H9 (cell line): ENCODE measurements around the gene LNP1. TPM values are rescaled to one million over a fixed set of nuclear protein-coding genes. Genes with fewer than 3 reads are reported as not detected.

Experiments used
- DNase-seq: peaks from one replicate; pipeline ENCODE4 v3.0.0-alpha.2; 2017
- H2AFZ ChIP-seq: one replicate; pipeline ENCODE4 v1.6.1; 2013; ENCODE audit warnings: mild to moderate bottlenecking, low read length, control low read depth, moderate library complexity
- H2AK5ac ChIP-seq: 2 replicates; pipeline ENCODE4 v1.6.1; 2013; ENCODE audit warnings: low read length, control low read depth, mixed read lengths; ENCODE audit not compliant: insufficient read length
- H2BK120ac ChIP-seq: one replicate; pipeline ENCODE4 v1.6.1; 2013; ENCODE audit warnings: low read depth, mild to moderate bottlenecking, low read length, control low read depth, inconsistent platforms; ENCODE audit not compliant: poor library complexity, severe bottlenecking
- H2BK12ac ChIP-seq: 2 replicates; pipeline ENCODE4 v1.6.1; 2013; ENCODE audit warnings: low read length, control low read depth, mixed read lengths, low read depth; ENCODE audit not compliant: insufficient read length
- H2BK15ac ChIP-seq: 2 replicates; pipeline ENCODE4 v1.6.1; 2013; ENCODE audit warnings: low read depth, low read length, control low read depth
- H2BK20ac ChIP-seq: one replicate; pipeline ENCODE4 v1.6.1; 2013; ENCODE audit warnings: low read depth, mild to moderate bottlenecking, low read length, control low read depth, inconsistent platforms; ENCODE audit not compliant: poor library complexity, severe bottlenecking
- H2BK5ac ChIP-seq: 2 replicates; pipeline ENCODE4 v1.6.1; 2013; ENCODE audit warnings: low read length, control low read depth, mixed read lengths; ENCODE audit not compliant: insufficient read length
- H3K14ac ChIP-seq: 2 replicates; pipeline ENCODE4 v1.6.1; 2013; ENCODE audit warnings: low read length, control low read depth; ENCODE audit not compliant: insufficient read depth
- H3K18ac ChIP-seq: 2 replicates; pipeline ENCODE4 v1.6.1; 2013; ENCODE audit warnings: low read depth, mild to moderate bottlenecking, mixed read lengths, low read length, control low read depth; ENCODE audit not compliant: insufficient read length
- H3K23ac ChIP-seq: 2 replicates; pipeline ENCODE4 v1.6.1; 2013; ENCODE audit warnings: low read length, control low read depth, mixed read lengths, low read depth; ENCODE audit not compliant: insufficient read length
- H3K23me2 ChIP-seq: 2 replicates; pipeline ENCODE4 v1.6.1; 2013; ENCODE audit warnings: low read depth, mild to moderate bottlenecking, mixed read lengths, low read length, control low read depth; ENCODE audit not compliant: insufficient read length, poor library complexity, severe bottlenecking
- H3K27ac ChIP-seq: 2 replicates; pipeline ENCODE4 v1.5.1; 2013; ENCODE audit warnings: low read length, control low read depth, mixed read lengths, low read depth; ENCODE audit not compliant: insufficient read length
- H3K27me3 ChIP-seq: 2 replicates; pipeline ENCODE4 v1.6.1; 2013; ENCODE audit warnings: low read length, control low read depth, inconsistent platforms; ENCODE audit not compliant: insufficient read depth
- H3K4ac ChIP-seq: 2 replicates; pipeline ENCODE4 v1.6.1; 2013; ENCODE audit warnings: low read depth, mild to moderate bottlenecking, control low read depth, inconsistent platforms, low read length, moderate library complexity
- H3K4me1 ChIP-seq: 2 replicates; pipeline ENCODE4 v1.6.1; 2013; ENCODE audit warnings: low read length, control low read depth, inconsistent platforms; ENCODE audit not compliant: insufficient read depth
- H3K4me2 ChIP-seq: 2 replicates; pipeline ENCODE4 v1.6.1; 2013; ENCODE audit warnings: low read length, control low read depth, mixed read lengths; ENCODE audit not compliant: insufficient read length, insufficient read depth
- H3K56ac ChIP-seq: 2 replicates; pipeline ENCODE4 v1.6.1; 2013; ENCODE audit warnings: low read depth, mild to moderate bottlenecking, mixed read lengths, low read length, control low read depth; ENCODE audit not compliant: insufficient read length
- H3K79me1 ChIP-seq: 2 replicates; pipeline ENCODE4 v1.6.1; 2013; ENCODE audit warnings: low read depth, mild to moderate bottlenecking, moderate library complexity, low read length, control low read depth, inconsistent platforms; ENCODE audit not compliant: insufficient read depth, poor library complexity, severe bottlenecking
- H3K79me2 ChIP-seq: 2 replicates; pipeline ENCODE4 v1.6.1; 2013; ENCODE audit warnings: low read length, control low read depth, inconsistent platforms; ENCODE audit not compliant: insufficient read depth
- H3K9ac ChIP-seq: 2 replicates; pipeline ENCODE4 v1.6.1; 2013; ENCODE audit warnings: low read length, control low read depth, mixed read lengths; ENCODE audit not compliant: insufficient read length; ENCODE audit errors: extremely low read depth
- H3K9me3 ChIP-seq: one replicate; pipeline ENCODE4 v1.6.1; 2013; ENCODE audit warnings: low read depth, low read length, inconsistent platforms; ENCODE audit not compliant: control insufficient read depth
- H3T11ph ChIP-seq: one replicate; pipeline ENCODE4 v1.6.1; 2013; ENCODE audit warnings: mild to moderate bottlenecking, low read length, control low read depth, inconsistent platforms
- H4K20me1 ChIP-seq: one replicate; pipeline ENCODE4 v1.6.1; 2013; ENCODE audit not compliant: control insufficient read depth, insufficient read length, insufficient read depth
- H4K5ac ChIP-seq: 2 replicates; pipeline ENCODE4 v1.6.1; 2013; ENCODE audit warnings: low read depth, mild to moderate bottlenecking, mixed read lengths, low read length, control low read depth; ENCODE audit not compliant: insufficient read length
- H4K8ac ChIP-seq: replicated peaks from 2 replicates; pipeline ENCODE4 v1.6.1; 2013; ENCODE audit warnings: low read length, control low read depth, mixed read lengths, low read depth; ENCODE audit not compliant: insufficient read length
- H4K91ac ChIP-seq: 2 replicates; pipeline ENCODE4 v1.6.1; 2013; ENCODE audit warnings: low read depth, mild to moderate bottlenecking, moderate library complexity, mixed read lengths, low read length, control low read depth; ENCODE audit not compliant: insufficient read length
- H3K27ac Mint-ChIP-seq, 3 experiments: 2 replicates in 2 of 3; 3 replicates in 1 of 3; pipeline ENCODE4 v1.8.0; 2020 to 2021; ENCODE audit warnings: mixed read lengths in 3 of 3, mild to moderate bottlenecking in 1 of 3, moderate library complexity in 1 of 3
- H3K27me3 Mint-ChIP-seq: 2 replicates; pipeline ENCODE4 v1.8.0; 2021; ENCODE audit warnings: low read depth, mild to moderate bottlenecking, moderate library complexity, mixed read lengths
- H3K36me3 Mint-ChIP-seq, 3 experiments: 2 replicates in 2 of 3; 3 replicates in 1 of 3; pipeline ENCODE4 v1.8.0; 2020 to 2021; ENCODE audit warnings: low read depth in 3 of 3, mixed read lengths in 3 of 3; ENCODE audit not compliant: insufficient read depth in 1 of 3
- H3K4me1 Mint-ChIP-seq, 2 experiments: 2 replicates each; pipeline ENCODE4 v1.8.0; 2020; ENCODE audit warnings: mixed read lengths in 2 of 2
- H3K4me3 Mint-ChIP-seq, 2 experiments: 2 replicates in 1 of 2; 3 replicates in 1 of 2; pipeline ENCODE4 v1.8.0; 2020 to 2021; ENCODE audit warnings: mild to moderate bottlenecking in 2 of 2, mixed read lengths in 2 of 2, moderate library complexity in 1 of 2
- H3K9me3 Mint-ChIP-seq, 2 experiments: 2 replicates in 1 of 2; 3 replicates in 1 of 2; pipeline ENCODE4 v1.8.0; 2020; ENCODE audit warnings: mild to moderate bottlenecking in 2 of 2, mixed read lengths in 2 of 2, moderate library complexity in 1 of 2
- WGBS: extraction: QIAGEN DNeasy Blood & Tissue Kit; methylation state at CpG from one replicate; pipeline ENCODE4 v1.1.7; 2013; ENCODE audit warnings: missing lambda C conversion rate, low lambda C conversion rate, mixed read lengths; ENCODE audit not compliant: insufficient read length; ENCODE audit errors: extremely low coverage; 5-methylcytosine and 5-hydroxymethylcytosine counted together
- total RNA-seq: library from RNA; stranded (reverse); gene quantifications from 2 replicates; pipeline ENCODE4 v1.2.1, GENCODE V29; 2021
- TF ChIP-seq, protein P1 (sequence below): fragments of 200-600 bp; sonication (generic); conservative IDR thresholded peaks from 3 replicates; pipeline ENCODE4 v1.8.0; 2021; ENCODE audit warnings: antibody characterized with exemption, mild to moderate bottlenecking

The LNP1 gene
- total RNA-seq, 1 experiment from 2014 or later = 4.1 TPM

DNA sequence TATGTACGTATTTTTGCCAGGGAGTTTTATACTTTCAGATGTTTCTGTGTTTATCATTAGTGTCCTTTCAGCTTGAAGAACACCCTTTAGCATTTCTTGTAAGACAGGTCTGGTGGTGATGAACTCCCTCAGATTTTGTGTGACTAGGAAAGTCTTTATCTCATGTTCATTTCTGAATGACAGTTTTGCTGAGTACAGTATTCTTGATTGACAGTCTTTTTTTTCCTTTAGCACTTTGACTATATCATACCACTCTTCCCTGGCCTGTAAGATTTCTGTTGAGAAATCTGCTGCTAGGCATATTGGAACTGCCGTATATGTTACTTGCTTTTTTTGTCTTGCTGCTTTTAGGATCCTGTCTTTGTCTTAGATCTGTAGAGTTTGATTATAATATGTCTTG is 5.8 kb downstream of the LNP1 start:
- no peak overlapping the region for H3K27ac Mint-ChIP-seq
- TF ChIP-seq, protein P1, sequence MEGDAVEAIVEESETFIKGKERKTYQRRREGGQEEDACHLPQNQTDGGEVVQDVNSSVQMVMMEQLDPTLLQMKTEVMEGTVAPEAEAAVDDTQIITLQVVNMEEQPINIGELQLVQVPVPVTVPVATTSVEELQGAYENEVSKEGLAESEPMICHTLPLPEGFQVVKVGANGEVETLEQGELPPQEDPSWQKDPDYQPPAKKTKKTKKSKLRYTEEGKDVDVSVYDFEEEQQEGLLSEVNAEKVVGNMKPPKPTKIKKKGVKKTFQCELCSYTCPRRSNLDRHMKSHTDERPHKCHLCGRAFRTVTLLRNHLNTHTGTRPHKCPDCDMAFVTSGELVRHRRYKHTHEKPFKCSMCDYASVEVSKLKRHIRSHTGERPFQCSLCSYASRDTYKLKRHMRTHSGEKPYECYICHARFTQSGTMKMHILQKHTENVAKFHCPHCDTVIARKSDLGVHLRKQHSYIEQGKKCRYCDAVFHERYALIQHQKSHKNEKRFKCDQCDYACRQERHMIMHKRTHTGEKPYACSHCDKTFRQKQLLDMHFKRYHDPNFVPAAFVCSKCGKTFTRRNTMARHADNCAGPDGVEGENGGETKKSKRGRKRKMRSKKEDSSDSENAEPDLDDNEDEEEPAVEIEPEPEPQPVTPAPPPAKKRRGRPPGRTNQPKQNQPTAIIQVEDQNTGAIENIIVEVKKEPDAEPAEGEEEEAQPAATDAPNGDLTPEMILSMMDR = no peak
- H3K9me3 ChIP-seq = no peaks in the 10 kb centered on the region
- H3K4me1 ChIP-seq = no peaks in the 10 kb centered on the region
- no peak overlapping the region for H3K56ac ChIP-seq
- peaks cover 2% of the 10 kb centered on the region for H3K79me1 ChIP-seq
- H3K9ac ChIP-seq = no peak overlapping the region
- no peak overlapping the region for H2AK5ac ChIP-seq
- no peak overlapping the region for H2AFZ ChIP-seq
- no peaks in the 10 kb centered on the region for H3K27me3 Mint-ChIP-seq
- WGBS = no CpG with 5 or more reads among the region's 2 CpGs
- no peak overlapping the region for H2BK120ac ChIP-seq
- H4K20me1 ChIP-seq = no peaks in the 10 kb centered on the region
- H3K23me2 ChIP-seq = no peaks in the 10 kb centered on the region
- H3K4me1 Mint-ChIP-seq = peaks cover 25% of the 10 kb centered on the region in 2 experiments
- H2BK5ac ChIP-seq = no peak overlapping the region
- H2BK20ac ChIP-seq = no peak overlapping the region
- no peak for DNase-seq
- H3K79me2 ChIP-seq = peaks cover 2% of the 10 kb centered on the region; the same call in 1 of the 2 replicates
- peaks cover 10 to 46% (median 31%) of the 10 kb centered on the region in 3 experiments for H3K36me3 Mint-ChIP-seq
- no peak overlapping the region for H3K4me2 ChIP-seq
- no peak overlapping the region for H4K8ac ChIP-seq
- no peak overlapping the region for H2BK12ac ChIP-seq
- H3K18ac ChIP-seq = no peak overlapping the region
- H3K14ac ChIP-seq = no peak overlapping the region
- H3K27ac ChIP-seq = no peak overlapping the region
- H4K5ac ChIP-seq = no peak overlapping the region
- H2BK15ac ChIP-seq = no peak overlapping the region
- no peak overlapping the region for H3K4ac ChIP-seq
- H3K23ac ChIP-seq = no peak overlapping the region
- no peak overlapping the region for H3K4me3 Mint-ChIP-seq
- H3T11ph ChIP-seq = no peak overlapping the region
- no peak overlapping the region for H4K91ac ChIP-seq
- no peaks in the 10 kb centered on the region for H3K27me3 ChIP-seq
- peaks cover 2 to 6% of the 10 kb centered on the region in 2 experiments; a peak in 2 of 5 replicates for H3K9me3 Mint-ChIP-seq
